HCT116 (cell line): Measurements from ENCODE around the gene NFIC. TPM values are rescaled to one million over a fixed set of nuclear protein-coding genes. Genes with fewer than 3 reads are reported as not detected.

ENCODE experiments used
- ATAC-seq: fragments of 200-7000 bp; cut with Tn5 transposase; 2 replicates; pipeline ENCODE4 v1.9.1; 2020; ENCODE audit warnings: mild to moderate bottlenecking, moderate library complexity
- BruUV-seq: library from RNA; stranded (reverse); fragments of 400-500 nt; replicated peaks from 2 replicates; lab custom pipeline; 2021; lab: Mats Ljungman, UMichigan
- CTCF ChIA-PET: fragments of 300-600 bp; sonication (Branson Sonifier 250); formaldehyde crosslinking; loops from one replicate; lab custom pipeline; 2021; ENCODE audit warnings: antibody characterized with exemption; lab: Charles Lee
- POLR2A ChIA-PET: fragments of 300-600, 350-600 bp; sonication (Branson Sonifier 250); formaldehyde crosslinking; loops from one replicate; lab custom pipeline; 2021; ENCODE audit warnings: antibody characterized with exemption; lab: Charles Lee
- RAD21 ChIA-PET, 2 experiments: fragments of 300-600 bp; sonication (Branson Sonifier 250); formaldehyde crosslinking; loops; one replicate each; lab custom pipeline; 2023; ENCODE audit warnings: low total read pairs in 2 of 2; ENCODE audit not compliant: uncharacterized antibody in 2 of 2, unreplicated experiment in 2 of 2, low non-redundant PET in 1 of 2; lab: Charles Lee
- DNase-seq: peaks from one replicate; pipeline ENCODE4 v3.0.0-alpha.2; 2010; ENCODE audit warnings: low read depth, low spot score
- H2AFZ ChIP-seq: fragments of 200-600 bp; shearing (Covaris generic), sonication (generic); 2 replicates; pipeline ENCODE4 v1.6.1; 2017; ENCODE audit warnings: low read depth, mixed run types, mixed read lengths, antibody characterized with exemption, low read length; ENCODE audit not compliant: poor library complexity, severe bottlenecking
- H3K27ac ChIP-seq: 2 replicates; pipeline ENCODE4 v1.5.1; 2012; ENCODE audit warnings: low read depth, low read length
- H3K27me3 ChIP-seq: fragments of 200-600 bp; sonication (generic); 2 replicates; pipeline ENCODE4 v1.6.1; 2016; ENCODE audit warnings: mixed run types, low read length, mixed read lengths; ENCODE audit not compliant: insufficient read depth
- H3K36me3 ChIP-seq, 2 experiments: fragments of 200-500 bp in 1 of 2; fragments of 200-600 bp in 1 of 2; sonication (Bioruptor generic) in 1 of 2; sonication (generic) in 1 of 2; 2 replicates each; pipeline versions ENCODE4 v1.5.1 to v1.6.1; 2014 to 2016; ENCODE audit warnings: low read length in 2 of 2, inconsistent platforms in 1 of 2, mixed read lengths in 1 of 2, mixed run types in 1 of 2; ENCODE audit not compliant: insufficient read depth in 2 of 2, control insufficient read depth in 1 of 2
- H3K4me1 ChIP-seq, 2 experiments: fragments of 200-600 bp in 1 of 2; sonication (generic) in 1 of 2; 2 replicates each; pipeline versions ENCODE4 v1.5.1 to v1.6.1; 2012 to 2017; ENCODE audit warnings: low read length in 2 of 2, inconsistent platforms in 1 of 2, mild to moderate bottlenecking in 1 of 2, mixed read lengths in 1 of 2, mixed run types in 1 of 2, moderate library complexity in 1 of 2; ENCODE audit not compliant: insufficient read depth in 2 of 2, control insufficient read depth in 1 of 2
- H3K4me2 ChIP-seq: fragments of 200-600 bp; sonication (generic); 2 replicates; pipeline ENCODE4 v1.6.1; 2017; ENCODE audit warnings: mixed run types, low read length, mixed read lengths
- H3K4me3 ChIP-seq, 2 experiments: fragments of 200-600 bp in 1 of 2; sonication (generic) in 1 of 2; replicated peaks in 1 of 2; 2 replicates each; pipeline ENCODE4 v1.5.1; 2011 to 2016; ENCODE audit warnings: low read length in 2 of 2, control low read depth in 1 of 2, low read depth in 1 of 2, mild to moderate bottlenecking in 1 of 2, mixed read lengths in 1 of 2, mixed run types in 1 of 2
- H3K79me2 ChIP-seq: fragments of 200-600 bp; sonication (generic); 2 replicates; pipeline ENCODE4 v1.6.1; 2017; ENCODE audit warnings: mild to moderate bottlenecking, mixed run types, low read length, moderate library complexity, mixed read lengths; ENCODE audit not compliant: insufficient read depth
- H3K9ac ChIP-seq: fragments of 200-600 bp; sonication (generic); 2 replicates; pipeline ENCODE4 v1.6.1; 2016; ENCODE audit warnings: low read length, mixed read lengths
- H3K9me2 ChIP-seq: fragments of 200-600 bp; sonication (generic), shearing (Covaris generic); 2 replicates; pipeline ENCODE4 v1.6.1; 2017; ENCODE audit warnings: mixed run types, mild to moderate bottlenecking, moderate library complexity; ENCODE audit not compliant: insufficient read depth
- H3K9me3 ChIP-seq, 2 experiments: fragments of 200-500 bp in 1 of 2; fragments of 200-600 bp in 1 of 2; sonication (Bioruptor generic) in 1 of 2; sonication (generic) in 1 of 2; 2 replicates each; pipeline ENCODE4 v1.6.1; 2014 to 2017; ENCODE audit warnings: low read length in 2 of 2, mixed read lengths in 2 of 2, inconsistent platforms in 1 of 2, low read depth in 1 of 2, mild to moderate bottlenecking in 1 of 2, mixed run types in 1 of 2, moderate library complexity in 1 of 2; ENCODE audit not compliant: control insufficient read depth in 1 of 2, insufficient read depth in 1 of 2
- H4K20me1 ChIP-seq: fragments of 200-600 bp; sonication (generic), shearing (Covaris generic); 2 replicates; pipeline ENCODE4 v1.6.1; 2017; ENCODE audit warnings: mixed run types, mild to moderate bottlenecking, moderate library complexity; ENCODE audit not compliant: insufficient read depth
- EGR1 ChIP-seq: IDR thresholded peaks from 2 replicates; pipeline ENCODE4 v1.6.1; 2012; ENCODE audit warnings: low read depth
- EZH2phosphoT487 ChIP-seq: fragments of 200-600 bp; IDR thresholded peaks from 2 replicates; pipeline ENCODE4 v1.6.1; 2018; ENCODE audit warnings: antibody characterized with exemption, borderline replicate concordance
- FOSL1 ChIP-seq: IDR thresholded peaks from 2 replicates; pipeline ENCODE4 v1.6.1; 2012; ENCODE audit warnings: low read depth
- POLR2A ChIP-seq: IDR thresholded peaks from 2 replicates; pipeline ENCODE4 v1.7.0; 2011; ENCODE audit warnings: borderline replicate concordance; ENCODE audit not compliant: insufficient read depth, insufficient read length; ENCODE audit errors: extremely low read depth
- POLR2AphosphoS5 ChIP-seq: IDR thresholded peaks from 2 replicates; pipeline ENCODE4 v1.6.1; 2011; ENCODE audit warnings: mild to moderate bottlenecking, low read depth, low read length, moderate library complexity
- RAD21 ChIP-seq: IDR thresholded peaks from 2 replicates; pipeline ENCODE4 v1.6.1; 2012; ENCODE audit warnings: low read depth, mild to moderate bottlenecking
- SIN3A ChIP-seq: IDR thresholded peaks from 2 replicates; pipeline ENCODE4 v1.6.1; 2012; ENCODE audit warnings: low read depth
- SP1 ChIP-seq: IDR thresholded peaks from 2 replicates; pipeline ENCODE4 v1.6.1; 2012; ENCODE audit warnings: low read depth
- SRF ChIP-seq: IDR thresholded peaks from 2 replicates; pipeline ENCODE4 v1.6.1; 2012; ENCODE audit warnings: low read depth
- ZFX ChIP-seq: fragments of 450-650 bp; IDR thresholded peaks from 2 replicates; pipeline ENCODE4 v1.6.1; 2017
- ZNF274 ChIP-seq: fragments of 200-500 bp; sonication (Bioruptor generic); IDR thresholded peaks from 2 replicates; pipeline ENCODE4 v1.6.1; 2014; ENCODE audit warnings: mild to moderate bottlenecking, low read depth, low read length, inconsistent platforms
- intact Hi-C: fragments of 100-400 bp; cut with micrococcal nuclease; formaldehyde crosslinking; loops from 2 replicates; pipeline ENCODE4 v1.10.0; 2022
- total RNA-seq: library from RNA; stranded (reverse); gene quantifications from one replicate; pipeline ENCODE4 v1.2.1, GENCODE V29; 2021; ENCODE audit not compliant: unreplicated experiment
- TF ChIP-seq, protein P1 (sequence below): IDR thresholded peaks from 2 replicates; pipeline ENCODE4 v1.6.1; 2012
- TF ChIP-seq, protein P2 (sequence below): IDR thresholded peaks from 2 replicates; pipeline ENCODE4 v1.6.1; 2012; ENCODE audit warnings: low read depth

NFIC gene
- total RNA-seq, 1 experiment from 2014 or later, result 116 TPM

GRCh38 chr19:3397266-3398022, 31.1 kb downstream of the NFIC start:
- H3K79me2 ChIP-seq, result peaks cover 99% of the 10 kb centered on the region
- H3K27me3 ChIP-seq, result no peaks in the 10 kb centered on the region
- no peaks in the 10 kb centered on the region for H3K9me3 ChIP-seq
- CTCF ChIA-PET, result no interaction called here
- no peak overlapping the region for H2AFZ ChIP-seq
- peak; percentile 82 for ATAC-seq
- H3K4me3 ChIP-seq, result peak overlapping the region; percentile 21 to 35; a peak in 3 of 4 replicates
- H3K9me2 ChIP-seq, result no peaks in the 10 kb centered on the region
- H3K4me2 ChIP-seq, result peak overlapping the region; percentile 74
- H3K36me3 ChIP-seq, result peaks cover 0 to 10% of the 10 kb centered on the region in 2 experiments; a peak in 1 of 4 replicates
- BruUV-seq, result no TSS peak
- H3K9ac ChIP-seq, result peak overlapping the region; percentile 59
- intact Hi-C loops, result no loop called here
- H4K20me1 ChIP-seq, result peaks cover 7% of the 10 kb centered on the region; the same call in 1 of the 2 replicates
- peak; percentile 53; the same call in 1 of the 2 replicates for TF ChIP-seq SP1
- TF ChIP-seq EGR1, result no peak
- no peak for TF ChIP-seq SRF
- TF ChIP-seq EZH2phosphoT487, result no peak
- TF ChIP-seq ZFX, result no peak
- no peak for TF ChIP-seq SIN3A
- 0 out of 2 replicates have a peak, but pooled peaks have one; percentile 32 for TF ChIP-seq POLR2AphosphoS5
- TF ChIP-seq RAD21, result no peak
- TF ChIP-seq POLR2A, result no peak
- TF ChIP-seq, protein P1, sequence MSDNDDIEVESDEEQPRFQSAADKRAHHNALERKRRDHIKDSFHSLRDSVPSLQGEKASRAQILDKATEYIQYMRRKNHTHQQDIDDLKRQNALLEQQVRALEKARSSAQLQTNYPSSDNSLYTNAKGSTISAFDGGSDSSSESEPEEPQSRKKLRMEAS, result 0 out of 2 replicates have a peak, but pooled peaks have one; percentile 53
- TF ChIP-seq FOSL1, result no peak
- TF ChIP-seq ZNF274, result no peak
- TF ChIP-seq, protein P2, sequence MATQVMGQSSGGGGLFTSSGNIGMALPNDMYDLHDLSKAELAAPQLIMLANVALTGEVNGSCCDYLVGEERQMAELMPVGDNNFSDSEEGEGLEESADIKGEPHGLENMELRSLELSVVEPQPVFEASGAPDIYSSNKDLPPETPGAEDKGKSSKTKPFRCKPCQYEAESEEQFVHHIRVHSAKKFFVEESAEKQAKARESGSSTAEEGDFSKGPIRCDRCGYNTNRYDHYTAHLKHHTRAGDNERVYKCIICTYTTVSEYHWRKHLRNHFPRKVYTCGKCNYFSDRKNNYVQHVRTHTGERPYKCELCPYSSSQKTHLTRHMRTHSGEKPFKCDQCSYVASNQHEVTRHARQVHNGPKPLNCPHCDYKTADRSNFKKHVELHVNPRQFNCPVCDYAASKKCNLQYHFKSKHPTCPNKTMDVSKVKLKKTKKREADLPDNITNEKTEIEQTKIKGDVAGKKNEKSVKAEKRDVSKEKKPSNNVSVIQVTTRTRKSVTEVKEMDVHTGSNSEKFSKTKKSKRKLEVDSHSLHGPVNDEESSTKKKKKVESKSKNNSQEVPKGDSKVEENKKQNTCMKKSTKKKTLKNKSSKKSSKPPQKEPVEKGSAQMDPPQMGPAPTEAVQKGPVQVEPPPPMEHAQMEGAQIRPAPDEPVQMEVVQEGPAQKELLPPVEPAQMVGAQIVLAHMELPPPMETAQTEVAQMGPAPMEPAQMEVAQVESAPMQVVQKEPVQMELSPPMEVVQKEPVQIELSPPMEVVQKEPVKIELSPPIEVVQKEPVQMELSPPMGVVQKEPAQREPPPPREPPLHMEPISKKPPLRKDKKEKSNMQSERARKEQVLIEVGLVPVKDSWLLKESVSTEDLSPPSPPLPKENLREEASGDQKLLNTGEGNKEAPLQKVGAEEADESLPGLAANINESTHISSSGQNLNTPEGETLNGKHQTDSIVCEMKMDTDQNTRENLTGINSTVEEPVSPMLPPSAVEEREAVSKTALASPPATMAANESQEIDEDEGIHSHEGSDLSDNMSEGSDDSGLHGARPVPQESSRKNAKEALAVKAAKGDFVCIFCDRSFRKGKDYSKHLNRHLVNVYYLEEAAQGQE, result no peak
- TF ChIP-seq, all 23 proteins: peak for 3
- RAD21 ChIA-PET, result interaction anchor here in 1 of 2 experiments (0.6 kb wide), 1 partner anchor 1002 kb away, joined by 3 read pairs; no protein-coding TSS in a partner anchor
- DNase-seq, result peak; percentile 21
- POLR2A ChIA-PET, result interaction anchor here (0.7 kb wide), 1 partner anchor 12 kb away, joined by 3 read pairs; no protein-coding TSS in a partner anchor
- Histone ChIP-seq H3K27ac (peak overlapping the region; percentile 78), H3K4me1 (peaks cover 17 to 37% of the 10 kb centered on the region in 2 experiments)
